GM18861 (cell line): ENCODE measurements around the gene BBS9.
"Not testable (repeated sequence)": the region's sequence is repeated elsewhere in the genome, so short reads cannot be mapped to it uniquely, and the experiment has no call there.

ENCODE experiments used
- ATAC-seq: cut with Tn5 transposase; IDR thresholded peaks from one replicate; pipeline ENCODE4 v1.9.1; 2021; ENCODE audit not compliant: unreplicated experiment

Gene BBS9

GRCh38 chr7:33271839-33272371 lies 142.5 kb downstream of the BBS9 start:
- not testable (repeated sequence) for ATAC-seq

GRCh38 chr7:33273356-33273755 lies 144.0 kb downstream of the BBS9 start:
- no peak for ATAC-seq

GRCh38 chr7:33276325-33276724 lies 147.0 kb downstream of the BBS9 start:
- no peak for ATAC-seq

GRCh38 chr7:33276729-33277128 lies 147.4 kb downstream of the BBS9 start:
- no peak for ATAC-seq

GRCh38 chr7:33278095-33278494 lies 148.7 kb downstream of the BBS9 start:
- no peak for ATAC-seq

GRCh38 chr7:33286501-33286900 lies 157.1 kb downstream of the BBS9 start:
- ATAC-seq: no peak

GRCh38 chr7:33287738-33288137 lies 158.4 kb downstream of the BBS9 start:
- ATAC-seq: no peak

GRCh38 chr7:33298848-33299247 lies 169.5 kb downstream of the BBS9 start:
- ATAC-seq: no peak

GRCh38 chr7:33299425-33299824 lies 170.1 kb downstream of the BBS9 start:
- no peak for ATAC-seq

GRCh38 chr7:33300131-33300530 lies 170.8 kb downstream of the BBS9 start:
- ATAC-seq: no peak

- no peak for ATAC-seq
These were observed 171.4 kb downstream of the BBS9 start for GRCh38 chr7:33300742-33301141.

- not testable (repeated sequence) for ATAC-seq
These were observed 174.7 kb downstream of the BBS9 start for GRCh38 chr7:33303978-33304557.

- no peak for ATAC-seq
These were observed 177.8 kb downstream of the BBS9 start for GRCh38 chr7:33307205-33307604.

- no peak for ATAC-seq
These were observed 181.2 kb downstream of the BBS9 start for GRCh38 chr7:33310546-33310945.

- no peak for ATAC-seq
These were observed 196.6 kb downstream of the BBS9 start for GRCh38 chr7:33325754-33326484.

GRCh38 chr7:33326485-33326848 lies 197.1 kb downstream of the BBS9 start:
- no peak for ATAC-seq

- ATAC-seq: no peak
These were observed 198.1 kb downstream of the BBS9 start for GRCh38 chr7:33327427-33327826.

- ATAC-seq: no peak
These were observed 205.0 kb downstream of the BBS9 start for GRCh38 chr7:33334349-33334748.

GRCh38 chr7:33336820-33337219 lies 207.5 kb downstream of the BBS9 start:
- peak; percentile 73 for ATAC-seq

GRCh38 chr7:33339074-33339790 lies 209.9 kb downstream of the BBS9 start:
- no peak for ATAC-seq

- ATAC-seq: no peak
These were observed 216.7 kb downstream of the BBS9 start for GRCh38 chr7:33346055-33346454.

- ATAC-seq: no peak
These were observed 221.2 kb downstream of the BBS9 start for GRCh38 chr7:33350577-33350976.
